Measurements from ENCODE around the gene RLF.
A peak's percentile ranks its signal among the peaks of the same experiment; 100 is the strongest.

Gene RLF

DNA sequence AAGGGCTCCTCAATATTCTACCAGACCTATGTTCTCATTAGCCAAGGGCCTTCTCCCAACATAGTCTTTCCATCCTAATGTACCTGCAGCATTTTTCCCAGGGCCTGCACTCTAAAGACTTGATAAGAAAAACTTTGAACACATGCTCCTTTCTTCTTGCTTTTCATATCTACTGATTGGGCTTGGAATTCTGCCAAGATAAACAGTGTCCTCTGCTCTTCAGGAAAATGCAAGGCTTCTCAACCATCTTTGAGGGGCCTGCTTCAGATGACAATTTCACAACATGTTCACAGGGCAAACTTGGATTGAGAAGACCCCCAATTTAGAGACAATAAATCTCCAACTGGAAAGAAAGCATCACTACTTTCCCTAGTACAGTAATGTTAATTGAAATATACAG lies 38.3 kb upstream of the RLF start:
- no peak overlapping the region for H2BK5ac ChIP-seq (ENCODE audit: low read length)
- no peak overlapping the region for H4K91ac ChIP-seq (ENCODE audit: low read depth, low read length, poor library complexity)
- no peaks in the 10 kb centered on the region for H3K79me1 ChIP-seq (ENCODE audit: low read depth, low read length)
- no peak overlapping the region for H3K9ac ChIP-seq (ENCODE audit: low read depth, low read length, poor library complexity)
- no peak overlapping the region for H4K8ac ChIP-seq (ENCODE audit: low read depth, low read length)
- H3K4me1 ChIP-seq (ENCODE audit: control insufficient read depth in 2 of 2, insufficient read depth in 1 of 2, low read depth in 1 of 2, low read length in 2 of 2): no peaks in the 10 kb centered on the region
- H3K36me3 ChIP-seq (replicated peaks in 1 of 2; ENCODE audit: control insufficient read depth in 2 of 2, insufficient read depth in 2 of 2, low read length in 2 of 2): no peaks in the 10 kb centered on the region
- no peak overlapping the region for H2AFZ ChIP-seq (ENCODE audit: low read length)
- no peak overlapping the region for H3K4ac ChIP-seq (ENCODE audit: low read length)
- DNase-seq (ENCODE audit: low spot score): no peak
- H3K27me3 ChIP-seq (ENCODE audit: control insufficient read depth in 3 of 3, insufficient read depth in 3 of 3, low read depth in 1 of 3, low read length in 3 of 3): peaks cover 0 to 17% (median 0%) of the 10 kb centered on the region in 3 experiments
- H3K27ac ChIP-seq (replicated peaks; ENCODE audit: low read length): no peak overlapping the region
- H2BK120ac ChIP-seq (ENCODE audit: low read depth, low read length): no peak overlapping the region
- H2BK15ac ChIP-seq (ENCODE audit: low read length): no peak overlapping the region
- H3K18ac ChIP-seq (ENCODE audit: low read length): no peak overlapping the region
- H3K4me3 ChIP-seq (ENCODE audit: low read length in 2 of 2): no peak overlapping the region
- no peak overlapping the region for H3K4me2 ChIP-seq (ENCODE audit: insufficient read depth, low read length, poor library complexity, severe bottlenecking)
- H3K23ac ChIP-seq (ENCODE audit: low read depth, low read length, poor library complexity): no peak overlapping the region
- H3K9me3 ChIP-seq (replicated peaks in 1 of 2; ENCODE audit: control insufficient read depth in 2 of 2, insufficient read depth in 1 of 2, low read depth in 1 of 2, low read length in 2 of 2): peaks cover 0 to 2% of the 10 kb centered on the region in 2 donors
- H2BK12ac ChIP-seq (ENCODE audit: low read length): no peak overlapping the region
- H2AK5ac ChIP-seq (ENCODE audit: low read depth, low read length): no peak overlapping the region
- H3K14ac ChIP-seq (ENCODE audit: low read length): no peak overlapping the region

DNA sequence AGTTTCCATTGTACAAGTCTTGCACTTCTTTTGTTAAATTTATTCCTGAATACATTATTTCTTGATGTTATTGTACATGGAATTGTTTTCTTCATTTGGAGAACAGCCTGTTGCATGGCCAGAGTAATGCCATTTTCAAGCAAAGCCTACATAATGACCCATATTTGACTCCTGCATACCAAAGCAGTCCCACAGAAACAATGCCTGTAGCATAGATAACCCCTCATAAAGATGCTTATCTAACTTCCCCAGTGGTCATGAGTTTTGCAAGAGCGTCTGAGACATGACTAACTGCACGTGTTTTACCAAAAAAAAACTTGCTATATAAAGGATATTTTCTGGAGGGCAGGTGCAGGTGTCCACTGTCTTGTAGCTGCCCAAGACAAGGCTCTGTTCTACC lies 30.3 kb upstream of the RLF start:
- no peak overlapping the region for H2BK15ac ChIP-seq (ENCODE audit: low read length)
- no peak overlapping the region for H2BK5ac ChIP-seq (ENCODE audit: low read length)
- no peak overlapping the region for H3K9ac ChIP-seq (ENCODE audit: low read depth, low read length, poor library complexity)
- no peak overlapping the region for H3K27ac ChIP-seq (replicated peaks; ENCODE audit: low read length)
- H3K36me3 ChIP-seq (replicated peaks in 1 of 2; ENCODE audit: control insufficient read depth in 2 of 2, insufficient read depth in 2 of 2, low read length in 2 of 2): no peaks in the 10 kb centered on the region
- H3K4me3 ChIP-seq (ENCODE audit: low read length in 2 of 2): no peak overlapping the region
- H3K4ac ChIP-seq (ENCODE audit: low read length): no peak overlapping the region
- no peak overlapping the region for H2BK12ac ChIP-seq (ENCODE audit: low read length)
- no peak overlapping the region for H3K18ac ChIP-seq (ENCODE audit: low read length)
- H3K79me1 ChIP-seq (ENCODE audit: low read depth, low read length): no peaks in the 10 kb centered on the region
- H3K9me3 ChIP-seq (replicated peaks in 1 of 2; ENCODE audit: control insufficient read depth in 2 of 2, insufficient read depth in 1 of 2, low read depth in 1 of 2, low read length in 2 of 2): peaks cover 0 to 2% of the 10 kb centered on the region in 2 donors
- no peak for DNase-seq (ENCODE audit: low spot score)
- no peaks in the 10 kb centered on the region for H3K27me3 ChIP-seq (ENCODE audit: control insufficient read depth in 3 of 3, insufficient read depth in 3 of 3, low read depth in 1 of 3, low read length in 3 of 3)
- no peaks in the 10 kb centered on the region for H3K4me1 ChIP-seq (ENCODE audit: control insufficient read depth in 2 of 2, insufficient read depth in 1 of 2, low read depth in 1 of 2, low read length in 2 of 2)
- H3K23ac ChIP-seq (ENCODE audit: low read depth, low read length, poor library complexity): no peak overlapping the region
- no peak overlapping the region for H3K14ac ChIP-seq (ENCODE audit: low read length)
- no peak overlapping the region for H2BK120ac ChIP-seq (ENCODE audit: low read depth, low read length)
- H4K91ac ChIP-seq (ENCODE audit: low read depth, low read length, poor library complexity): no peak overlapping the region
- no CpG with 5 or more reads among the region's 2 CpGs for WGBS, 2 donors (ENCODE audit: extremely low coverage in 2 of 2, insufficient read length in 2 of 2, insufficient replicate concordance in 1 of 2)
- H3K4me2 ChIP-seq (ENCODE audit: insufficient read depth, low read length, poor library complexity, severe bottlenecking): no peak overlapping the region
- H2AK5ac ChIP-seq (ENCODE audit: low read depth, low read length): no peak overlapping the region
- no peak overlapping the region for H4K8ac ChIP-seq (ENCODE audit: low read depth, low read length)
- no peak overlapping the region for H2AFZ ChIP-seq (ENCODE audit: low read length)

DNA sequence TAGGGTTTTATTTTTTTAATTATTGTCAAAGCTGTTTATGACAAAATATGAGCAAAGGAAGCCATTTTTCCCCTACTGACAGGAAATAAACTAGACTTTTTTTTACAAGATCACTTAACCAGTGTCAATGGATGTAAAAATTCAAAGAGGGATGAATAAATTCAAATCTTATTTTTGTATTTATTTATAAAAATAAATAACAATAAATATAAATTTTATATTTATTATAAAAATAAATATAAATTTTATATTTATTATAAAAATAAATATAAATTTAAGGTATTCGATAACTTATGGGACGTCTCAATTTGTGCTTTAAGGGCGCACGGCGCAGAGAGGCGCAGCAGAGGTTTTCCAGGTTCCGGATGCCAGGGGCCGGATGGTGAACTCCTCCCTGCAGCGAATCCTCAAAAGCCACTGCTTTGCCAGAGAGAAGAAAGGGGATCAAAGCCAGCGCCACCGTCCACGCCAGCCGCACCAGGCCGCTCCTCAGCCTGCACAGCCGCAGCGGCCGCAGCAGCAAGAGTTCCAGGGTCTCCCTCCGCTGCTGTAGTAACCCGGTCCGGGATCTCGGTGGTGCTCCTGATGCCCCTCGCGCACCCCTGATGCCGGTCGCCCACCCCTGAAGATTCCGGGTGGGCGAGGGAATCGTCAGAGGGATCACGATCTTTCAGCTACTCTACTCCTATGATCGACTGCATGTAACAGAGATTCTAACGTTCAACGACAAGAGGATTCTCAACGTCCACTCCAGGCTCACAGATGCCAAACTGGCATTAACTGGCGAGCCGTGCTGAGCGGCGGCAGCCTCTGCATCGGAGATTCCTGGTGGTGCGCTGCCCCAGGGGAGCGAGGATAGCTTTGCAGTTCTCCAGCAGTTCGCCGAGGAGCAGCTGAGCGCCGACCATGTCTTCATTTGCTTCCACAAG lies 28.5 kb upstream of the RLF start:
- Histone ChIP-seq H3K79me1 (ENCODE audit: low read depth, low read length) (no peaks in the 10 kb centered on the region), H3K23ac (ENCODE audit: low read depth, low read length, poor library complexity) (peak overlapping the region; percentile 65), H3K27ac (replicated peaks; ENCODE audit: low read length) (no peak overlapping the region), H3K4me2 (ENCODE audit: insufficient read depth, low read length, poor library complexity, severe bottlenecking) (no peak overlapping the region), H3K14ac (ENCODE audit: low read length) (no peak overlapping the region), H2BK120ac (ENCODE audit: low read depth, low read length) (no peak overlapping the region), H3K4me1 (ENCODE audit: control insufficient read depth in 2 of 2, insufficient read depth in 1 of 2, low read depth in 1 of 2, low read length in 2 of 2) (no peaks in the 10 kb centered on the region), H2AK5ac (ENCODE audit: low read depth, low read length) (no peak overlapping the region), H4K8ac (ENCODE audit: low read depth, low read length) (no peak overlapping the region), H3K4me3 (ENCODE audit: low read length in 2 of 2) (peak overlapping the region in 1 of 2 donors; percentile 6), H2BK12ac (ENCODE audit: low read length) (no peak overlapping the region), H3K18ac (ENCODE audit: low read length) (no peak overlapping the region), H3K27me3 (ENCODE audit: control insufficient read depth in 3 of 3, insufficient read depth in 3 of 3, low read depth in 1 of 3, low read length in 3 of 3) (no peaks in the 10 kb centered on the region), H3K9ac (ENCODE audit: low read depth, low read length, poor library complexity) (no peak overlapping the region), H3K36me3 (replicated peaks in 1 of 2; ENCODE audit: control insufficient read depth in 2 of 2, insufficient read depth in 2 of 2, low read length in 2 of 2) (no peaks in the 10 kb centered on the region), H2BK5ac (ENCODE audit: low read length) (no peak overlapping the region), H3K9me3 (replicated peaks in 1 of 2; ENCODE audit: control insufficient read depth in 2 of 2, insufficient read depth in 1 of 2, low read depth in 1 of 2, low read length in 2 of 2) (peaks cover 0 to 2% of the 10 kb centered on the region in 2 donors), H4K91ac (ENCODE audit: low read depth, low read length, poor library complexity) (no peak overlapping the region), H3K4ac (ENCODE audit: low read length) (no peak overlapping the region), H2BK15ac (ENCODE audit: low read length) (no peak overlapping the region), H2AFZ (ENCODE audit: low read length) (peak overlapping the region; percentile 15)
- no CpG with 5 or more reads among the region's 44 CpGs for WGBS, 2 donors (ENCODE audit: extremely low coverage in 2 of 2, insufficient read length in 2 of 2, insufficient replicate concordance in 1 of 2)
- DNase-seq (ENCODE audit: low spot score): no peak

DNA sequence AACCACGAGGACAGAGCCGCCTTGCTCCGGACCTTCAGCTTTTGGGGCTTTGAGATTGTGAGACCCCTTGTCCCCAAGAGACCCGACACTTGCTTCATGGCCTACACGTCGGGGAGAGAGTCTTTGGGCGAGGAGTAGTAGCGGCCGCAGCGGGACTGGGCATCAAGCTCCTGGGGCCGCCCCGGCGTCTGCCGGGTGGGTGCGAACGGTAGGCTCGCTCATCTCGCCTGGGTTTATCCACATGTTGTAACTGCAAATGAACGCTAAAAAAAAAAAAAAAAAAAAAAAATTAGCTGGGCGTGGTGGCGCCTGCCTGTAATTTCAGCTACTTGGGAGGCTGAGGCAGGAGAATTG lies 27.9 kb upstream of the RLF start:
- Histone ChIP-seq H3K23ac (ENCODE audit: low read depth, low read length, poor library complexity) (no peak overlapping the region), H4K8ac (ENCODE audit: low read depth, low read length) (no peak overlapping the region), H3K4me2 (ENCODE audit: insufficient read depth, low read length, poor library complexity, severe bottlenecking) (no peak overlapping the region), H3K9ac (ENCODE audit: low read depth, low read length, poor library complexity) (no peak overlapping the region), H2BK5ac (ENCODE audit: low read length) (no peak overlapping the region), H3K18ac (ENCODE audit: low read length) (no peak overlapping the region), H2BK120ac (ENCODE audit: low read depth, low read length) (no peak overlapping the region), H3K9me3 (replicated peaks in 1 of 2; ENCODE audit: control insufficient read depth in 2 of 2, insufficient read depth in 1 of 2, low read depth in 1 of 2, low read length in 2 of 2) (peaks cover 0 to 2% of the 10 kb centered on the region in 2 donors), H3K4ac (ENCODE audit: low read length) (no peak overlapping the region), H3K27ac (replicated peaks; ENCODE audit: low read length) (no peak overlapping the region), H2BK15ac (ENCODE audit: low read length) (no peak overlapping the region), H3K27me3 (ENCODE audit: control insufficient read depth in 3 of 3, insufficient read depth in 3 of 3, low read depth in 1 of 3, low read length in 3 of 3) (no peaks in the 10 kb centered on the region), H3K4me1 (ENCODE audit: control insufficient read depth in 2 of 2, insufficient read depth in 1 of 2, low read depth in 1 of 2, low read length in 2 of 2) (no peaks in the 10 kb centered on the region), H3K14ac (ENCODE audit: low read length) (no peak overlapping the region), H3K4me3 (ENCODE audit: low read length in 2 of 2) (no peak overlapping the region), H2BK12ac (ENCODE audit: low read length) (no peak overlapping the region), H3K79me1 (ENCODE audit: low read depth, low read length) (no peaks in the 10 kb centered on the region), H2AFZ (ENCODE audit: low read length) (peak overlapping the region; percentile 15), H2AK5ac (ENCODE audit: low read depth, low read length) (no peak overlapping the region), H3K36me3 (replicated peaks in 1 of 2; ENCODE audit: control insufficient read depth in 2 of 2, insufficient read depth in 2 of 2, low read length in 2 of 2) (no peaks in the 10 kb centered on the region), H4K91ac (ENCODE audit: low read depth, low read length, poor library complexity) (no peak overlapping the region)
- no peak for DNase-seq (ENCODE audit: low spot score)
- WGBS, 2 donors (ENCODE audit: extremely low coverage in 2 of 2, insufficient read length in 2 of 2, insufficient replicate concordance in 1 of 2): no CpG with 5 or more reads among the region's 21 CpGs

Data from neuronal stem cell (in vitro differentiated cells).